Spleen (tissue), 7 donors: ENCODE measurements around the gene DCAF8.

ENCODE experiments used
- POLR2A ChIP-seq, 3 donors: fragments of 450-650 bp; IDR thresholded peaks; one replicate each; pipeline ENCODE4 v1.5.1; 2017; ENCODE audit warnings: antibody characterized with exemption in 3 of 3, mild to moderate bottlenecking in 1 of 3
- POLR2AphosphoS5 ChIP-seq, 3 donors: sonication (generic); formaldehyde crosslinking; IDR thresholded peaks; one replicate each; pipeline ENCODE4 v1.5.1; 2017; ENCODE audit warnings: antibody characterized with exemption in 3 of 3
- TF ChIP-seq, protein P1 (sequence below), 11 experiments: fragments of 200-600 bp in 7 of 11; fragments of 450-650 bp in 4 of 11; sonication (generic) in 4 of 11; IDR thresholded peaks in 8 of 11; conservative IDR thresholded peaks in 3 of 11; 1 replicate in 7 of 11; 2 replicates in 4 of 11; pipeline versions ENCODE4 v1.4.0 to v1.8.0; 2016 to 2021; ENCODE audit warnings: antibody characterized with exemption in 11 of 11, inconsistent platforms in 4 of 11, mild to moderate bottlenecking in 1 of 11
- donor health status: DM: no; HTN: no; CAD: no; lungs with moderate emphysema.
- donor health status: DM: no; HTN: no; CAD: no.
- donor health status: DM: no; HTN: no; CAD: no.

DNA sequence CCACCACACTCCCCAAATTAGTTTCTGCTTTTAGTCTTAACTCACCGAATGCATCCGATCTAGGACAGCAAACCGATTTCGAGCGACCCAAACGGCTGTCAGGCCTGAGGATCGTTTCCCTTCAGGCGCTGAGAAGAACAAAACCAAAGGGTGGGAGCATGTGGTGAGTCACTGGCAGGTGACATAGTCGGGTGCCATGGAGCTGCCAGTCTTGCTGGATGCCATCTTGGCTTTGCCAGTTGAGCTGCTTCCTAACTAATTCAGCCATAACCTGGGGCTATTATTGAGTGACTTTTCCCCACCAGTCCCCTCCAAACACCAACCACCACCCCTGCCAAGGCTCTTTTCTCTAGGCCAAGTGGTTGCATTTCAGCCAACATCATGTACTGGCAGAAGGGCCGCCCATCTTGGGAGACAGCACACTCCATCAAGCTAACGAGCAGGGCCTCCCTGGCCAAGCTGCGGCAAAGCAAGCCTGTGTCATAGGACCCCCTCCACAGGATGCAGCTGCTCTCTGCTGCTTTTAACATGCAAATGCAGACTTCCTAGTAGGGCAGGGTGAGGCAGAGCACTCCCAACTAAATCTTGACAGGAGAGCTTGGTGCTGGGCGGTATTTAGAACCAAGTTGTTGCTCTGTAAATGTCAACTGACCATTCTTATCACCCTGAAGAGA is 44.9 kb upstream of the DCAF8 start:
- TF ChIP-seq, protein P1, sequence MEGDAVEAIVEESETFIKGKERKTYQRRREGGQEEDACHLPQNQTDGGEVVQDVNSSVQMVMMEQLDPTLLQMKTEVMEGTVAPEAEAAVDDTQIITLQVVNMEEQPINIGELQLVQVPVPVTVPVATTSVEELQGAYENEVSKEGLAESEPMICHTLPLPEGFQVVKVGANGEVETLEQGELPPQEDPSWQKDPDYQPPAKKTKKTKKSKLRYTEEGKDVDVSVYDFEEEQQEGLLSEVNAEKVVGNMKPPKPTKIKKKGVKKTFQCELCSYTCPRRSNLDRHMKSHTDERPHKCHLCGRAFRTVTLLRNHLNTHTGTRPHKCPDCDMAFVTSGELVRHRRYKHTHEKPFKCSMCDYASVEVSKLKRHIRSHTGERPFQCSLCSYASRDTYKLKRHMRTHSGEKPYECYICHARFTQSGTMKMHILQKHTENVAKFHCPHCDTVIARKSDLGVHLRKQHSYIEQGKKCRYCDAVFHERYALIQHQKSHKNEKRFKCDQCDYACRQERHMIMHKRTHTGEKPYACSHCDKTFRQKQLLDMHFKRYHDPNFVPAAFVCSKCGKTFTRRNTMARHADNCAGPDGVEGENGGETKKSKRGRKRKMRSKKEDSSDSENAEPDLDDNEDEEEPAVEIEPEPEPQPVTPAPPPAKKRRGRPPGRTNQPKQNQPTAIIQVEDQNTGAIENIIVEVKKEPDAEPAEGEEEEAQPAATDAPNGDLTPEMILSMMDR (IDR thresholded peaks at IDR 0.05 in 8 of 11, conservative IDR thresholded peaks at IDR 0.05 in 3 of 11) = no peak
- TF ChIP-seq POLR2A (IDR thresholded peaks at IDR 0.05) (no peak), POLR2AphosphoS5 (IDR thresholded peaks at IDR 0.05) (peak in 1 of 3 donors; percentile 51)
